H9 (cell line): ENCODE measurements around the gene INSIG1. TPM values are rescaled to one million over a fixed set of nuclear protein-coding genes. Genes with fewer than 3 reads are reported as not detected.

Experiments
- DNase-seq: peaks from one replicate; pipeline ENCODE4 v3.0.0-alpha.2; 2017
- H2AFZ ChIP-seq: one replicate; pipeline ENCODE4 v1.6.1; 2013; ENCODE audit warnings: mild to moderate bottlenecking, low read length, control low read depth, moderate library complexity
- H2AK5ac ChIP-seq: 2 replicates; pipeline ENCODE4 v1.6.1; 2013; ENCODE audit warnings: low read length, control low read depth, mixed read lengths; ENCODE audit not compliant: insufficient read length
- H2BK120ac ChIP-seq: one replicate; pipeline ENCODE4 v1.6.1; 2013; ENCODE audit warnings: low read depth, mild to moderate bottlenecking, low read length, control low read depth, inconsistent platforms; ENCODE audit not compliant: poor library complexity, severe bottlenecking
- H2BK12ac ChIP-seq: 2 replicates; pipeline ENCODE4 v1.6.1; 2013; ENCODE audit warnings: low read length, control low read depth, mixed read lengths, low read depth; ENCODE audit not compliant: insufficient read length
- H2BK15ac ChIP-seq: 2 replicates; pipeline ENCODE4 v1.6.1; 2013; ENCODE audit warnings: low read depth, low read length, control low read depth
- H2BK20ac ChIP-seq: one replicate; pipeline ENCODE4 v1.6.1; 2013; ENCODE audit warnings: low read depth, mild to moderate bottlenecking, low read length, control low read depth, inconsistent platforms; ENCODE audit not compliant: poor library complexity, severe bottlenecking
- H2BK5ac ChIP-seq: 2 replicates; pipeline ENCODE4 v1.6.1; 2013; ENCODE audit warnings: low read length, control low read depth, mixed read lengths; ENCODE audit not compliant: insufficient read length
- H3K14ac ChIP-seq: 2 replicates; pipeline ENCODE4 v1.6.1; 2013; ENCODE audit warnings: low read length, control low read depth; ENCODE audit not compliant: insufficient read depth
- H3K18ac ChIP-seq: 2 replicates; pipeline ENCODE4 v1.6.1; 2013; ENCODE audit warnings: low read depth, mild to moderate bottlenecking, mixed read lengths, low read length, control low read depth; ENCODE audit not compliant: insufficient read length
- H3K23ac ChIP-seq: 2 replicates; pipeline ENCODE4 v1.6.1; 2013; ENCODE audit warnings: low read length, control low read depth, mixed read lengths, low read depth; ENCODE audit not compliant: insufficient read length
- H3K23me2 ChIP-seq: 2 replicates; pipeline ENCODE4 v1.6.1; 2013; ENCODE audit warnings: low read depth, mild to moderate bottlenecking, mixed read lengths, low read length, control low read depth; ENCODE audit not compliant: insufficient read length, poor library complexity, severe bottlenecking
- H3K27ac ChIP-seq: 2 replicates; pipeline ENCODE4 v1.5.1; 2013; ENCODE audit warnings: low read length, control low read depth, mixed read lengths, low read depth; ENCODE audit not compliant: insufficient read length
- H3K27me3 ChIP-seq: 2 replicates; pipeline ENCODE4 v1.6.1; 2013; ENCODE audit warnings: low read length, control low read depth, inconsistent platforms; ENCODE audit not compliant: insufficient read depth
- H3K4ac ChIP-seq: 2 replicates; pipeline ENCODE4 v1.6.1; 2013; ENCODE audit warnings: low read depth, mild to moderate bottlenecking, control low read depth, inconsistent platforms, low read length, moderate library complexity
- H3K4me1 ChIP-seq: 2 replicates; pipeline ENCODE4 v1.6.1; 2013; ENCODE audit warnings: low read length, control low read depth, inconsistent platforms; ENCODE audit not compliant: insufficient read depth
- H3K4me2 ChIP-seq: 2 replicates; pipeline ENCODE4 v1.6.1; 2013; ENCODE audit warnings: low read length, control low read depth, mixed read lengths; ENCODE audit not compliant: insufficient read length, insufficient read depth
- H3K56ac ChIP-seq: 2 replicates; pipeline ENCODE4 v1.6.1; 2013; ENCODE audit warnings: low read depth, mild to moderate bottlenecking, mixed read lengths, low read length, control low read depth; ENCODE audit not compliant: insufficient read length
- H3K79me1 ChIP-seq: 2 replicates; pipeline ENCODE4 v1.6.1; 2013; ENCODE audit warnings: low read depth, mild to moderate bottlenecking, moderate library complexity, low read length, control low read depth, inconsistent platforms; ENCODE audit not compliant: insufficient read depth, poor library complexity, severe bottlenecking
- H3K79me2 ChIP-seq: 2 replicates; pipeline ENCODE4 v1.6.1; 2013; ENCODE audit warnings: low read length, control low read depth, inconsistent platforms; ENCODE audit not compliant: insufficient read depth
- H3K9ac ChIP-seq: 2 replicates; pipeline ENCODE4 v1.6.1; 2013; ENCODE audit warnings: low read length, control low read depth, mixed read lengths; ENCODE audit not compliant: insufficient read length; ENCODE audit errors: extremely low read depth
- H3K9me3 ChIP-seq: one replicate; pipeline ENCODE4 v1.6.1; 2013; ENCODE audit warnings: low read depth, low read length, inconsistent platforms; ENCODE audit not compliant: control insufficient read depth
- H3T11ph ChIP-seq: one replicate; pipeline ENCODE4 v1.6.1; 2013; ENCODE audit warnings: mild to moderate bottlenecking, low read length, control low read depth, inconsistent platforms
- H4K20me1 ChIP-seq: one replicate; pipeline ENCODE4 v1.6.1; 2013; ENCODE audit not compliant: control insufficient read depth, insufficient read length, insufficient read depth
- H4K5ac ChIP-seq: 2 replicates; pipeline ENCODE4 v1.6.1; 2013; ENCODE audit warnings: low read depth, mild to moderate bottlenecking, mixed read lengths, low read length, control low read depth; ENCODE audit not compliant: insufficient read length
- H4K8ac ChIP-seq: replicated peaks from 2 replicates; pipeline ENCODE4 v1.6.1; 2013; ENCODE audit warnings: low read length, control low read depth, mixed read lengths, low read depth; ENCODE audit not compliant: insufficient read length
- H4K91ac ChIP-seq: 2 replicates; pipeline ENCODE4 v1.6.1; 2013; ENCODE audit warnings: low read depth, mild to moderate bottlenecking, moderate library complexity, mixed read lengths, low read length, control low read depth; ENCODE audit not compliant: insufficient read length
- H3K27ac Mint-ChIP-seq, 3 experiments: 2 replicates in 2 of 3; 3 replicates in 1 of 3; pipeline ENCODE4 v1.8.0; 2020 to 2021; ENCODE audit warnings: mixed read lengths in 3 of 3, mild to moderate bottlenecking in 1 of 3, moderate library complexity in 1 of 3
- H3K27me3 Mint-ChIP-seq: 2 replicates; pipeline ENCODE4 v1.8.0; 2021; ENCODE audit warnings: low read depth, mild to moderate bottlenecking, moderate library complexity, mixed read lengths
- H3K36me3 Mint-ChIP-seq, 3 experiments: 2 replicates in 2 of 3; 3 replicates in 1 of 3; pipeline ENCODE4 v1.8.0; 2020 to 2021; ENCODE audit warnings: low read depth in 3 of 3, mixed read lengths in 3 of 3; ENCODE audit not compliant: insufficient read depth in 1 of 3
- H3K4me1 Mint-ChIP-seq, 2 experiments: 2 replicates each; pipeline ENCODE4 v1.8.0; 2020; ENCODE audit warnings: mixed read lengths in 2 of 2
- H3K4me3 Mint-ChIP-seq, 2 experiments: 2 replicates in 1 of 2; 3 replicates in 1 of 2; pipeline ENCODE4 v1.8.0; 2020 to 2021; ENCODE audit warnings: mild to moderate bottlenecking in 2 of 2, mixed read lengths in 2 of 2, moderate library complexity in 1 of 2
- H3K9me3 Mint-ChIP-seq, 2 experiments: 2 replicates in 1 of 2; 3 replicates in 1 of 2; pipeline ENCODE4 v1.8.0; 2020; ENCODE audit warnings: mild to moderate bottlenecking in 2 of 2, mixed read lengths in 2 of 2, moderate library complexity in 1 of 2
- WGBS: extraction: QIAGEN DNeasy Blood & Tissue Kit; methylation state at CpG from one replicate; pipeline ENCODE4 v1.1.7; 2013; ENCODE audit warnings: missing lambda C conversion rate, low lambda C conversion rate, mixed read lengths; ENCODE audit not compliant: insufficient read length; ENCODE audit errors: extremely low coverage; 5-methylcytosine and 5-hydroxymethylcytosine counted together
- total RNA-seq: library from RNA; stranded (reverse); gene quantifications from 2 replicates; pipeline ENCODE4 v1.2.1, GENCODE V29; 2021
- TF ChIP-seq, protein P1 (sequence below): fragments of 200-600 bp; sonication (generic); conservative IDR thresholded peaks from 3 replicates; pipeline ENCODE4 v1.8.0; 2021; ENCODE audit warnings: antibody characterized with exemption, mild to moderate bottlenecking

Gene INSIG1
- total RNA-seq, 1 experiment from 2014 or later, result 23.3 TPM

DNA sequence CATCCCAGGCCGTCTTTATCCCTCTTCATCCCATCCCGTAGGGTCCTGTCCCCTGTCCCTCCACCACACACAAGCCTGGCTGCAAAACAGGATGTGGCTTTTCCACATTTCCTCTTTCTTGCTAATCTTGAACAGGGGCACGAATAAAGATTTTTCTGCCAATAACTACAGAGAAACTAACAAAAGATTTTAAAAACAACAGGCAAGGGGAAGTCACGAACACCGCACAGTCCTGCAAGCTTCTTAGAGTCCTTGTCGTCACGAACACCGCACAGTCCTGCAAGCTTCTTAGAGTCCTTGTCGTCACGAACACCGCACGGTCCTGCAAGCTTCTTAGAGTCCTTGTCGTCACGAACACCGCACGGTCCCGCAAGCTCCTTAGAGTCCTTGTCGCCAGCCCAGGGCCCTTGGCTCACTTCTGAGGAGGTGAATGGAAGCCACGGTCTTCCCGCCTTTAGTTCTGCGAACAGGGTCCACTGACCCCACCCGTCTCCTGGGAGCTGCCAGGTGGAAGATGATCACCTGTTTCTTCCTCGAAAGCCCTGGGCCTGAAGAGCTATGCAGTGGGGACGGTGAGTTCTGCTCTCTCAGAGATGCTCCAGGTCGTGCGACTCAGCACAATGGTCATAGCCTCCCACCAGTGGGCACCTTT, 10.3 kb upstream of the INSIG1 start:
- no peak overlapping the region for H2BK15ac ChIP-seq
- no peaks in the 10 kb centered on the region for H3K79me1 ChIP-seq
- peak overlapping the region in 1 of 3 experiments; percentile 40; a peak in 1 of 7 replicates for H3K27ac Mint-ChIP-seq
- DNase-seq, result no peak
- H2AFZ ChIP-seq, result no peak overlapping the region
- H3K4me1 ChIP-seq, result no peaks in the 10 kb centered on the region
- H2BK120ac ChIP-seq, result no peak overlapping the region
- H2AK5ac ChIP-seq, result no peak overlapping the region
- no peak overlapping the region for H3K4me2 ChIP-seq
- no peaks in the 10 kb centered on the region; a peak in 2 of 5 replicates for H3K9me3 Mint-ChIP-seq
- no peaks in the 10 kb centered on the region for H3K79me2 ChIP-seq
- H2BK20ac ChIP-seq, result no peak overlapping the region
- no peak overlapping the region for H3K4me3 Mint-ChIP-seq
- H3K18ac ChIP-seq, result no peak overlapping the region
- H3T11ph ChIP-seq, result no peak overlapping the region
- H2BK5ac ChIP-seq, result no peak overlapping the region
- WGBS, result no CpG with 5 or more reads among the region's 26 CpGs
- no peaks in the 10 kb centered on the region; a peak in 1 of 7 replicates for H3K36me3 Mint-ChIP-seq
- no peaks in the 10 kb centered on the region for H3K9me3 ChIP-seq
- no peak overlapping the region for H3K56ac ChIP-seq
- H3K4me1 Mint-ChIP-seq, result no peaks in the 10 kb centered on the region
- 0 out of 2 replicates have a peak overlapping the region, but pooled peaks have one; percentile 25 for H3K14ac ChIP-seq
- H4K8ac ChIP-seq, result no peak overlapping the region
- H3K27me3 Mint-ChIP-seq, result peaks cover 13% of the 10 kb centered on the region
- no peak overlapping the region for H3K4ac ChIP-seq
- H3K23ac ChIP-seq, result no peak overlapping the region
- no peaks in the 10 kb centered on the region for H4K20me1 ChIP-seq
- no peak overlapping the region for H4K5ac ChIP-seq
- H2BK12ac ChIP-seq, result no peak overlapping the region
- TF ChIP-seq, protein P1, sequence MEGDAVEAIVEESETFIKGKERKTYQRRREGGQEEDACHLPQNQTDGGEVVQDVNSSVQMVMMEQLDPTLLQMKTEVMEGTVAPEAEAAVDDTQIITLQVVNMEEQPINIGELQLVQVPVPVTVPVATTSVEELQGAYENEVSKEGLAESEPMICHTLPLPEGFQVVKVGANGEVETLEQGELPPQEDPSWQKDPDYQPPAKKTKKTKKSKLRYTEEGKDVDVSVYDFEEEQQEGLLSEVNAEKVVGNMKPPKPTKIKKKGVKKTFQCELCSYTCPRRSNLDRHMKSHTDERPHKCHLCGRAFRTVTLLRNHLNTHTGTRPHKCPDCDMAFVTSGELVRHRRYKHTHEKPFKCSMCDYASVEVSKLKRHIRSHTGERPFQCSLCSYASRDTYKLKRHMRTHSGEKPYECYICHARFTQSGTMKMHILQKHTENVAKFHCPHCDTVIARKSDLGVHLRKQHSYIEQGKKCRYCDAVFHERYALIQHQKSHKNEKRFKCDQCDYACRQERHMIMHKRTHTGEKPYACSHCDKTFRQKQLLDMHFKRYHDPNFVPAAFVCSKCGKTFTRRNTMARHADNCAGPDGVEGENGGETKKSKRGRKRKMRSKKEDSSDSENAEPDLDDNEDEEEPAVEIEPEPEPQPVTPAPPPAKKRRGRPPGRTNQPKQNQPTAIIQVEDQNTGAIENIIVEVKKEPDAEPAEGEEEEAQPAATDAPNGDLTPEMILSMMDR, result no peak
- H3K23me2 ChIP-seq, result no peaks in the 10 kb centered on the region
- no peak overlapping the region for H3K9ac ChIP-seq
- no peak overlapping the region for H4K91ac ChIP-seq
- H3K27me3 ChIP-seq, result no peaks in the 10 kb centered on the region
- no peak overlapping the region for H3K27ac ChIP-seq
